ENCODE data around the gene UQCRFS1.
A peak's percentile ranks its signal among the peaks of the same experiment; 100 is the strongest.

Gene UQCRFS1

GRCh38 chr19:29212648-29213573 is at the start of gene UQCRFS1:
TSS of gene UQCRFS1 (minus strand) at chr19:29213151. CDS start at chr19:29213118, 33 bp downstream.
- peak; percentile 73 for DNase-seq (ENCODE audit: low read depth)
- H3K4me3 ChIP-seq (ENCODE audit: low read depth, low read length), result peak within 1 kb of the TSS; percentile 72
- TF ChIP-seq, protein P1, sequence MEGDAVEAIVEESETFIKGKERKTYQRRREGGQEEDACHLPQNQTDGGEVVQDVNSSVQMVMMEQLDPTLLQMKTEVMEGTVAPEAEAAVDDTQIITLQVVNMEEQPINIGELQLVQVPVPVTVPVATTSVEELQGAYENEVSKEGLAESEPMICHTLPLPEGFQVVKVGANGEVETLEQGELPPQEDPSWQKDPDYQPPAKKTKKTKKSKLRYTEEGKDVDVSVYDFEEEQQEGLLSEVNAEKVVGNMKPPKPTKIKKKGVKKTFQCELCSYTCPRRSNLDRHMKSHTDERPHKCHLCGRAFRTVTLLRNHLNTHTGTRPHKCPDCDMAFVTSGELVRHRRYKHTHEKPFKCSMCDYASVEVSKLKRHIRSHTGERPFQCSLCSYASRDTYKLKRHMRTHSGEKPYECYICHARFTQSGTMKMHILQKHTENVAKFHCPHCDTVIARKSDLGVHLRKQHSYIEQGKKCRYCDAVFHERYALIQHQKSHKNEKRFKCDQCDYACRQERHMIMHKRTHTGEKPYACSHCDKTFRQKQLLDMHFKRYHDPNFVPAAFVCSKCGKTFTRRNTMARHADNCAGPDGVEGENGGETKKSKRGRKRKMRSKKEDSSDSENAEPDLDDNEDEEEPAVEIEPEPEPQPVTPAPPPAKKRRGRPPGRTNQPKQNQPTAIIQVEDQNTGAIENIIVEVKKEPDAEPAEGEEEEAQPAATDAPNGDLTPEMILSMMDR (IDR thresholded peaks at IDR 0.05; ENCODE audit: control insufficient read depth, extremely low read depth, insufficient read depth), result no peak

GRCh38 chr19:29262085-29262484 is 49.1 kb upstream of the UQCRFS1 start:
- H3K4me3 ChIP-seq (ENCODE audit: low read depth, low read length), result no peak overlapping the region
- TF ChIP-seq, protein P1 (IDR thresholded peaks at IDR 0.05; ENCODE audit: control insufficient read depth, extremely low read depth, insufficient read depth), result no peak
- DNase-seq (ENCODE audit: low read depth), result no peak

DNA sequence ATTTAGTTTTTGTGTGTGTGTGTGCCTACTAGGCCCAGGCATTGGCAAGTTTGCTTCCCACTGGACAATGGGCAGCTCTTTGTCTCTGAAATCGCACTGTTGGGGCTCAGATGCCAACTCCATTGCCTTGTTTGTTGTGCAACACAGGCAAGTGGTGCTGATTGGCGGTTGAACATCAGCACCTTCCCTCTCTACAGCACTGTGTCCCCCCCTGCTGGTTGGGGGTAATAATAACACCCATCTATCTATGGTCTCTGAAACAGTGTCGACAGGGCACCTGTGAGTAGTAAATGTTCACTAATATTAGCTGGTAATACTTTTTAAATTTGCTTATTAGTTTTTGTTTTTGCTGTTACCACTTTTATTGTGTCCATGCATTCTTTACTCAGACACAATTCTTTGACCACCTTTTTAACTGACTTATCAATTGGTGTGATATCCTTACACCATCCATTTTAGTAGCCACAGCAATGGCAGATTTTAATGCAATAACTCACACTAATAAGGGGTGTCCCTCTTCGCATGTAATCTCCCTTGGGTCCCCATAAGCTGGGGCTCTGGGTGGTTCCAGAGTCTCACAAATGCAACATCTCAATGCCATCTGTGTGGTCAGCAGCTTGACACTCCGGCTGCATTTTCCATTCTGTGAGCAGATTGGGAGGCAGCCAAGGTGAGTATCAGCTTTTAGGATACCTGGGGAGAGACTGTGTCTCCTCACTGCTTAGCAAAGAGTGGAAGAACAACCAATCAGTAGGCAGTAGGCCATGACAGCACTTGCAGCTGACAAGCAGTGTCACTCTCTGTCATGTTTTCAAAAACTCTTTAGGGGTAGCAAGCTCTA is 47.7 kb upstream of the UQCRFS1 start:
- H3K4me3 ChIP-seq (ENCODE audit: low read depth, low read length), result no peak overlapping the region
- TF ChIP-seq, protein P1 (IDR thresholded peaks at IDR 0.05; ENCODE audit: control insufficient read depth, extremely low read depth, insufficient read depth), result peak; percentile 79
- no peak for DNase-seq (ENCODE audit: low read depth)

GRCh38 chr19:29259867-29260281 is 46.9 kb upstream of the UQCRFS1 start:
- TF ChIP-seq, protein P1 (IDR thresholded peaks at IDR 0.05; ENCODE audit: control insufficient read depth, extremely low read depth, insufficient read depth), result no peak
- H3K4me3 ChIP-seq (ENCODE audit: low read depth, low read length), result no peak overlapping the region
- no peak for DNase-seq (ENCODE audit: low read depth)

DNA sequence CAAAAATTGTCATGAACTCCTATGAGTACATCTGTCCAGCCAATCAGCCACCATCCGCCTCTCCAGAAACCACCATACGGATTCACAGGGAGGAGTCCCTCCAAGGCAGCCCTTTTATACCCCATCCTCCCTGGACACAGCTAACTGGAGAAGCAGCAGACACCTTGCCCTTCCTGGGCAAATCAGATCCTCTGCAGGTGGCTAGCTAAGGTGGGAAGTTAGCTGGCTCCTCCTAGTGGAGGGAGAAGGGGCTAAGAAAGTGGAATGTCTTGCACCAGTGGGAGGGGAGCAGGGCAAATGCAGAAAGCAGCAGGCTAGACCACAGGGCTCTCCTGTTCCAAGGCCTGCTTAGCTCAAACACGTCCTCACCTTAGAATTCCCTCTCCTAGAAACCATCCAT is 46.2 kb upstream of the UQCRFS1 start:
- no peak overlapping the region for H3K4me3 ChIP-seq (ENCODE audit: low read depth, low read length)
- TF ChIP-seq, protein P1 (IDR thresholded peaks at IDR 0.05; ENCODE audit: control insufficient read depth, extremely low read depth, insufficient read depth), result peak; percentile 27
- DNase-seq (ENCODE audit: low read depth), result no peak

GRCh38 chr19:29256516-29256915 is 43.6 kb upstream of the UQCRFS1 start:
- DNase-seq (ENCODE audit: low read depth), result no peak
- TF ChIP-seq, protein P1 (IDR thresholded peaks at IDR 0.05; ENCODE audit: control insufficient read depth, extremely low read depth, insufficient read depth), result no peak
- no peak overlapping the region for H3K4me3 ChIP-seq (ENCODE audit: low read depth, low read length)
